Stimulated activated naive B cell treated with anti-CD40 and anti-IgM and Interleukin-4, amounts not matched to agents 10 μg/mL and 1 μg/mL and 100 μg/mL, for 72 hours (primary cell): ENCODE data around the gene TBC1D8.

Source experiments
- ATAC-seq, 2 donors: fragments of 150-1000 bp; cut with Tn5 transposase; replicated peaks; 2 replicates each; pipeline ENCODE4 v1.10.0; 2021; ENCODE audit warnings: moderate library complexity in 1 of 2
- DNase-seq: peaks from one replicate; pipeline ENCODE4 v3.0.0; 2021
- H3K27ac Mint-ChIP-seq: one replicate; pipeline ENCODE4 v1.8.0; 2022; ENCODE audit warnings: mild to moderate bottlenecking, mixed read lengths
- H3K27me3 Mint-ChIP-seq, 2 donors: one replicate each; pipeline ENCODE4 v1.8.0; 2022; ENCODE audit warnings: mixed read lengths in 2 of 2
- H3K36me3 Mint-ChIP-seq, 2 donors: one replicate each; pipeline ENCODE4 v1.8.0; 2022; ENCODE audit warnings: mixed read lengths in 2 of 2, mild to moderate bottlenecking in 1 of 2
- H3K4me1 Mint-ChIP-seq, 2 donors: one replicate each; pipeline ENCODE4 v1.8.0; 2022; ENCODE audit warnings: mixed read lengths in 2 of 2, mild to moderate bottlenecking in 1 of 2
- H3K4me3 Mint-ChIP-seq, 2 donors: one replicate each; pipeline ENCODE4 v1.8.0; 2022; ENCODE audit warnings: mild to moderate bottlenecking in 2 of 2, mixed read lengths in 2 of 2, moderate library complexity in 1 of 2
- H3K9me3 Mint-ChIP-seq, 2 donors: one replicate each; pipeline ENCODE4 v1.8.0; 2022; ENCODE audit warnings: mixed read lengths in 2 of 2, mild to moderate bottlenecking in 1 of 2

Gene TBC1D8

DNA sequence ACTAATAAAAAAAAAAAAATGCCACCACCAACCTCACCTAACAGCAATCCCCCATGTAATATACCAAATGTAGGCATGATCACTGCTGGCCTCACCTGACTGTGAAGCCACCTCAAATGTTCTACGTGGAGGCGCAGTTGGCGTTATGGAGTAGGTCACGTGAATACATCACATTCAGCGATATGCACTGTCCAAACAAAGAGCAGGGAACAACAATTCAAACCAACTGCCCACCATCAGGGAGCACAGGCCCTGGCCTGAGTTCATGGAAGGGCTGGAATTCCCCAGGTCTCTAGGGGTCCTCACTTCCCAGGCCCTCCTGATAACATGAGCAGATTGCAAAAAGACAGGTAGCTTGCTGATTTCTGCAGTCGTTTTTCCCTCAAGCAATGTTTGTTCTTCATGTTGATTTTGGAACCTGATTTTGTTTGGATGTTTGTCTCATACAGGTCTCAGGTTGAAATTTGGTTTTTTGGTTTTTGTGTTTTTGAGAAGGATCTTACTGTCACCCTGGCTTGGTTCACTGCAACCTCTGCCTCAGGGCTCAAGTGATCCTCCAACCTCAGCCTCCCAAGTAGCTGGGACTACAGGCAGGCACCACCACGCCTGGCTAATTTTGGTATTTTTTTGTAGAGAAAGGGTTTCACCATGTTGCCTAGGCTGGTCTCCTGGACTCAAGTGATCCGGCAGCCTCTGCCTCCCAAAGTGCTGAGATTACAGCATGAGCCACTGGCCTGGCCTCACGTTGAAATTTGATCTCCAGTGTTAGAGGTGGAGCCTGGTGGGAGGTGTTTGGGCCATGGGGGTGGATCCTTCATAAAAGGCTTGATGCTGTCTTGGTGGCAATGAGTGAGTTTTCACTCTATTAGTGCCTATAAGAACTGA lies 15.5 kb downstream of the TBC1D8 start:
- no peak for DNase-seq
- peaks cover 0 to 6% of the 10 kb centered on the region in 2 donors for H3K36me3 Mint-ChIP-seq
- ATAC-seq: no peak
- peaks cover 10 to 11% of the 10 kb centered on the region in 2 donors for H3K27me3 Mint-ChIP-seq
- H3K4me3 Mint-ChIP-seq: no peak overlapping the region
- H3K9me3 Mint-ChIP-seq: peaks cover 4 to 5% of the 10 kb centered on the region in 2 donors
- H3K4me1 Mint-ChIP-seq: peaks cover 0 to 9% of the 10 kb centered on the region in 2 donors
- H3K27ac Mint-ChIP-seq: no peak overlapping the region

DNA sequence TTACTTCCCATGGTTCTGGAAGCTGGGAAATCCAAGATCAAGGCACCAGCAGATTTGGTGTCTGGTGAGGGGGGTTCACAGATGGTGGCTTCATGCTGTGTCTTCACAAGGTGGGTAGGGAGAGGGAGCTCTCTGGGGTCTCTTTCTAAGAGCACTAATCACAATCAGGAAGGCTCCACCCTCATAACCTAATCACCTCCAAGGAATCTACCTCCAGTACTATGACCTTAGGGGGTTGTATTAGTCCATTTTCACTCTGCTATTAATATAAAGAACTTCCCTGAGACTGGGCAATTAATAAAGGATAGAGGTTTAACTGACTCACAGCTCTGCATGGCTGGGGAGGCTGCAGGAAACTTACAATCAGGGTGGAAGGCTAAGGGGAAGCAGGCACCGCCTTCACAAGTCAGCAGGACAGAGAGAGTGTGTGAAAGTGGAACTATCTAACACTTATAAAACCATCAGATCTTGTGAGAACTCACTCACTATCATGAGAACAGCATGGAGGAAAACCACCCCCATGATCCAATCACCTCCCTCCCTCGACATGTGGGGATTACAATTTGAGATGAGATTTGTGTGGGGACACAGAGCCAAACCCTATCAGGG lies 17.6 kb downstream of the TBC1D8 start:
- H3K27ac Mint-ChIP-seq: no peak overlapping the region
- ATAC-seq: peak in 1 of 2 donors; percentile 42
- H3K27me3 Mint-ChIP-seq: no peaks in the 10 kb centered on the region

DNA sequence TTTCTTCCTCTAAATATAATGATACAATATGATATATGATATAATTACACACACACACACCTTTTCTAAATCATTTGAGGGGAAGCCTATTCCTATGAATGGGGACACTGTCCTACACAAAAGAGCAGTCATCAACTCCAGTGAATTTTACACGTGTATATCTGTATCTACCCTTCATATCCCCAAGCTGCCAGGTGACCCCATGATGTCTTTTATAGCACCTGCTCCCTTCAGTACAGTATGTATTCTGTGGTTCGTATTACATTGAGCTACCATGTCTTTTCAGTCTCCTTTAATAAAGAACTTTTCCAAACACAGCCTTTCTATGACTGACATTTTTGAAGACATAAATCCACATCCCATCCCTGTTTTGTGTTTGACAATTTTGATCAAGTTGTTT lies 19.0 kb downstream of the TBC1D8 start:
- Mint-ChIP-seq H3K4me1 (peaks cover 2 to 15% of the 10 kb centered on the region in 2 donors), H3K4me3 (no peak overlapping the region), H3K27me3 (peaks cover 0 to 6% of the 10 kb centered on the region in 2 donors), H3K27ac (no peak overlapping the region), H3K36me3 (peaks cover 0 to 2% of the 10 kb centered on the region in 2 donors), H3K9me3 (peaks cover 2 to 4% of the 10 kb centered on the region in 2 donors)
- ATAC-seq: no peak
- no peak for DNase-seq

More for the DNA sequence above, 17.6 kb downstream of the TBC1D8 start:
- Mint-ChIP-seq H3K36me3 (peaks cover 0 to 2% of the 10 kb centered on the region in 2 donors), H3K4me3 (no peak overlapping the region), H3K4me1 (peaks cover 0 to 9% of the 10 kb centered on the region in 2 donors), H3K9me3 (peaks cover 2 to 4% of the 10 kb centered on the region in 2 donors)
- no peak for DNase-seq

DNA sequence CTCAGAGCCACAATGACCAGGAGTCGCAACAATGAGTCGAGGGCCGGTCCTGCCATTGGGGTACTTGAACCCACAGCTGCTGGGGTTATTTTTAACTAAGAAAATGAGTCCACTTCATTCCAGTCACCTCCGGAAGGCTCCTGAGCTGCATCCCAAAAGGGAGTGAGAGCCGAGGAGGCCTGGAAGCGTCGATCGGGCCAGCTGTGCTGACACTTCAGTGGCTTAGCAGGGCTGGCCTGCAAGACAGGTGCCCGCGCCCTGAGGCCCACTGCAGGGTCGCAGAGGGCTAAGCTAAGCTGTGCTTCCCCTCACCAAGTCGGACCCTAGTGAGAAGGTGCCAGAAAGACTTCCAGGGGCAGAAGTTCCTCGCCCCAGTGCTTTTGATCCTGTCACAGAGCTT lies 21.1 kb downstream of the TBC1D8 start:
- Mint-ChIP-seq H3K36me3 (peaks cover 0 to 2% of the 10 kb centered on the region in 2 donors), H3K27me3 (peaks cover 6 to 14% of the 10 kb centered on the region in 2 donors), H3K4me3 (no peak overlapping the region), H3K4me1 (peaks cover 2 to 26% of the 10 kb centered on the region in 2 donors), H3K9me3 (peaks cover 2 to 4% of the 10 kb centered on the region in 2 donors), H3K27ac (no peak overlapping the region)
- DNase-seq (no peak), ATAC-seq (no peak)

DNA sequence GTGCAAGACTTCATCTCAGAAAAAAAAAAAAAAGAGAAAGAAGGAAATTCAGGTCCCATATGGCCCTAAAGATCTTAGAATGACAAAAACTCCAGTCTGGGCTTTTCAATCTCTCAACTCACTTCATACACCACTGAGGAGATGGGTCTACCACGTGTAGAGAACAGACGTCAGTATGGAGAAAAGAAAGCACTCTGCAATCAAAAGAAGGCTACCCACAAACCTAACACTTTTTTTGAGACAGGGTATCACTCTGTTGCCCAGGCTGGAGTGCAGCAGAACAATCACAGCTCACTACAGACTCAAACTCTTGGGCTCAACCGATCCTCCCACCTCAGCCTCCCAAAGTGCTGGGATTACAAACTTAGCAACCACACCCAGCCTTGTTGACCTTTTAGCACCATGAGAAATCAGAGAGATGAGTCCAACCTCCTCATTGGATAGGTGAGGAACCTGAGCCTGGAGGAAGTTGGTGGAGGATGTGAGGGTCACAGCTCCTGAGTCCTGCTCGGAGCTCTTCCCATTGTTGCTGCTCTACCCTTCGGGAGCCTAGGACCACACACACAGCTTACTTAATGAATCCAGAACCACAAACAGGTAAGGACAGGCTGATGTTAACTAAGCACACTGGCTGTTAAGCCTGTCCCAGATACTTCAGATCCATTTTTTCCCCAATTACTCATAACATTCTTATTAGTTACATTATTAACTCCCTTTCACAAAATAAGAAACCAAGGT lies 23.7 kb downstream of the TBC1D8 start:
- no peak overlapping the region for H3K27ac Mint-ChIP-seq
- ATAC-seq (no peak), DNase-seq (no peak)
- no peaks in the 10 kb centered on the region for H3K9me3 Mint-ChIP-seq
- peaks cover 5 to 32% of the 10 kb centered on the region in 2 donors for H3K4me1 Mint-ChIP-seq
- H3K36me3 Mint-ChIP-seq: peaks cover 0 to 2% of the 10 kb centered on the region in 2 donors
- no peak overlapping the region for H3K4me3 Mint-ChIP-seq
- H3K27me3 Mint-ChIP-seq: peaks cover 12 to 21% of the 10 kb centered on the region in 2 donors

DNA sequence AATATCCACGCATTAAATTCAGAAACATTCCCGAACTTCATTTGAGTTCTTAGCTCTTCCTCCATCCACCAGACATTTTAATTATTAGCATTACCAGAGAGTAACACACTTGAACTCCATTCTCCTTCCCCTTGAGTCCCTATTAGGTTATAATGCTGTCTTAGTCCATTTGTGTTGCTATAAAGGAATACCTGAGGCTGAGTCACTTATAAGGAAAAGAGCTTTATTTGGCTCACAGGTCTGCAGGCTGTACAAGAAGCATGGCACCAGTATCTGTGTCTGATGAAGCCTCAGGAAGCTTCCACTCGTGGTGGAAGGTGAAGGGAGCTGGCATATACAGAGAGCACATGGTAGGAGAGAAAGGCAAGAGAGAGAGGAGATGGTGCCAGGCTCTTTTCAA lies 25.4 kb downstream of the TBC1D8 start:
- H3K27ac Mint-ChIP-seq: no peak overlapping the region
- no peaks in the 10 kb centered on the region for H3K9me3 Mint-ChIP-seq
- ATAC-seq: no peak
- H3K36me3 Mint-ChIP-seq: peaks cover 0 to 2% of the 10 kb centered on the region in 2 donors
- H3K4me1 Mint-ChIP-seq: peaks cover 5 to 36% of the 10 kb centered on the region in 2 donors
- no peak for DNase-seq
- no peak overlapping the region for H3K4me3 Mint-ChIP-seq
- peaks cover 12 to 21% of the 10 kb centered on the region in 2 donors for H3K27me3 Mint-ChIP-seq

DNA sequence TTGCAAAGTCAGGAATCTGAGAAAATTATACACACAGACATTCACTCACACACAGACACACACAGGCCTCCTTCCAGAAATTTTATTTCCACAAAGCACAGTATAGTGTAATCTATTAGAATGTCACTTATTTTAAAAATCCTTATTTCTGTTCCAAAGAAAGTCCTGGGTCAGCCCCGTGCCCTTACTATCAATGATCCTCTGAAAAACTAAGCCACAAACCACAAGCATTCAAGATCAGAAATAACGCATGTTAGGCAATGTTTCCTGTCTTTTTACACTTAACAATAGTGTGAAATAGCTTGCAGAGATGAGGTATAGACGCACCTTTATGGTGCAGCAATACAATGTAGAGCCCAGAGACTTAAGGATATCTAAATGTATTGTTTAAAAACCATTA lies 25.8 kb downstream of the TBC1D8 start:
- peaks cover 8 to 41% of the 10 kb centered on the region in 2 donors for H3K4me1 Mint-ChIP-seq
- no peak overlapping the region for H3K4me3 Mint-ChIP-seq
- H3K36me3 Mint-ChIP-seq: peaks cover 0 to 2% of the 10 kb centered on the region in 2 donors
- DNase-seq (no peak), ATAC-seq (no peak)
- peaks cover 12 to 21% of the 10 kb centered on the region in 2 donors for H3K27me3 Mint-ChIP-seq
- H3K9me3 Mint-ChIP-seq: no peaks in the 10 kb centered on the region
- no peak overlapping the region for H3K27ac Mint-ChIP-seq

DNA sequence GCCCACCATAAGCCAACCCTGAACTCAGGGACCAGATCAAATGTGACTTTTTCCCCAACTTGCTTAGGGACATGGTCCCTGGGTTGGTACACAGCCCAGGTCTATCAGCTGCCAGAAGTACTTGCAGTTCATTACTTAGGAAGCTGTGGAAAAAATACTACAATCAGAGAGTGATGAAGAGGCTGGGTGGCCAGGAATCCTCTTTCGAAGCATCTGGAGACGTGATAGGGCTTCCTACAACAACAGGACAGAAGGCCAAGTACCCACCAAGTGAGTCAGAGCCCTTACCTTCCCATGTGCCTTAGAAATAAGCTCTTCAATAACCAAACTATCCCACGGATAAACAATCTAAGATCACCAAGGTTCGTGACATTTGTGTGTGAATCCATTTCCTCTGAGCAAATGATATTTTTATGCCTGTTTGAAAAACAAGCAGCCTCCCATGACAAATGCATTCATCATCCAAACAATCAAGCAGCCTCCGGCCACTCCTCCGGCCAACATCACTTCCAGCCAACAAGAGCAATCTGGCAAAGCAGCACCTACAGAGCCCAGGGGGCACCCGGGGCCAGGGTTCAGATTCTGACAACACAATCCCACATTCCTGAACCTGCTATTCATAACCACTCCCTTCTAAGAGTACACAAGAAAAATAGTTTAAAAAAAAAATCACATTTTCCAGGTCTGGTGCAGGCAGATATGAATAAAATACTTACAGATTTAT lies 26.4 kb downstream of the TBC1D8 start:
- DNase-seq (no peak), ATAC-seq (no peak)
- H3K4me1 Mint-ChIP-seq: peaks cover 8 to 45% of the 10 kb centered on the region in 2 donors
- peak overlapping the region; percentile 49 for H3K27ac Mint-ChIP-seq
- peaks cover 12 to 21% of the 10 kb centered on the region in 2 donors for H3K27me3 Mint-ChIP-seq
- H3K4me3 Mint-ChIP-seq: no peak overlapping the region
- no peaks in the 10 kb centered on the region for H3K9me3 Mint-ChIP-seq
- H3K36me3 Mint-ChIP-seq: peaks cover 0 to 2% of the 10 kb centered on the region in 2 donors

DNA sequence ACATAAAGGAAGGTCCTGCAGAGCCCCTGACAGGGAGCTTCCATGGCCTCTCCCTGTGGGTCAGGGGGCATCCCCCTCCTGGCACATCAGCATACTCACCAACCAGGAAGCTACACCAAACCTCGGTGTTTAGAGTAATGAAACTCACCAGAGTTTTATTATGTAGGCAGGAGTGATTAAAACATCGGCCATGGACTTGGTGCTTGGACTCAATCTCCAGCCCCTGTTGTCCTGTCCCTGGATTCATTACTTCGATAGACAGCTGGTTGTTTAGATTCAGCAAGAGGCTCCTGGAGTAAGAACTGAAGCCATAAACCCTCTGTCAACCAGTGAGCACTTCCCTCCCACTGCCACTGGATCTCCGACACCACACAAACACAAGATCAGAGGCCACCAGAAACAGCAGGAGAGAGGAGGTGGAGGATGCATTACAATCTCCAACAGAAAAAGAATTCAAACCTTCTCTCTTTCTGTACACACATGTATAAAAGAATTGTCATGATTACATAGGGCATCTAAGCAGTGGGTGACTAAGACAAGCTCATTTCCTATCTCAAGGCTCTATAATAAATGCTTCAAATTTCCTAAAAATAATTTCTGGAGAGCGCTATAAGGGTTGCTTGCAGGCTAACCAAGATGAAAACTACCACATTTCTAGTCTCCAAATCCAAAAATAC lies 27.2 kb downstream of the TBC1D8 start:
- DNase-seq (no peak), ATAC-seq (no peak)
- no peak overlapping the region for H3K4me3 Mint-ChIP-seq
- peaks cover 8 to 50% of the 10 kb centered on the region in 2 donors for H3K4me1 Mint-ChIP-seq
- H3K36me3 Mint-ChIP-seq: peaks cover 0 to 2% of the 10 kb centered on the region in 2 donors
- H3K27ac Mint-ChIP-seq: no peak overlapping the region
- peaks cover 12 to 21% of the 10 kb centered on the region in 2 donors for H3K27me3 Mint-ChIP-seq
- no peaks in the 10 kb centered on the region for H3K9me3 Mint-ChIP-seq

DNA sequence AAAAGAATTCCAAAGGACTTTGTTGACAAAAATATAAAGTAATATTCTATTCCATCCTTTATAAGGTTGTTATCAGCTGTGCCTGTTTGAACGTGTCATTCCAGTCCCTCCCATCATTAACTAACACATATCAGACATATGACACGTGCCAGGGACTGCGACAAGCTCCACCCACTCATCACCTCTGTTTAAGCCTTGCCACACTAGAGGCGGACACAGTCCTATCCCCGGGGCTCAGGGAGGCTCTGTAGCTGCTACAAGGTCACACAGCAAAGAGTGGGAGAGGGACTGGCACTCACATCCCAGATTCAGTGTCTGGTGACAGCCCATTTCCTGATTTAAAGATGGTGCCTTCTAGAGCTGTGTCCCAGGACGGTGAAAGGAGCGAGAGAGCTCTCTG lies 30.0 kb downstream of the TBC1D8 start:
- Mint-ChIP-seq H3K27me3 (peaks cover 12 to 15% of the 10 kb centered on the region in 2 donors), H3K36me3 (no peaks in the 10 kb centered on the region), H3K4me1 (peaks cover 6 to 44% of the 10 kb centered on the region in 2 donors), H3K27ac (no peak overlapping the region), H3K9me3 (no peaks in the 10 kb centered on the region), H3K4me3 (no peak overlapping the region)
- DNase-seq (no peak), ATAC-seq (no peak)

DNA sequence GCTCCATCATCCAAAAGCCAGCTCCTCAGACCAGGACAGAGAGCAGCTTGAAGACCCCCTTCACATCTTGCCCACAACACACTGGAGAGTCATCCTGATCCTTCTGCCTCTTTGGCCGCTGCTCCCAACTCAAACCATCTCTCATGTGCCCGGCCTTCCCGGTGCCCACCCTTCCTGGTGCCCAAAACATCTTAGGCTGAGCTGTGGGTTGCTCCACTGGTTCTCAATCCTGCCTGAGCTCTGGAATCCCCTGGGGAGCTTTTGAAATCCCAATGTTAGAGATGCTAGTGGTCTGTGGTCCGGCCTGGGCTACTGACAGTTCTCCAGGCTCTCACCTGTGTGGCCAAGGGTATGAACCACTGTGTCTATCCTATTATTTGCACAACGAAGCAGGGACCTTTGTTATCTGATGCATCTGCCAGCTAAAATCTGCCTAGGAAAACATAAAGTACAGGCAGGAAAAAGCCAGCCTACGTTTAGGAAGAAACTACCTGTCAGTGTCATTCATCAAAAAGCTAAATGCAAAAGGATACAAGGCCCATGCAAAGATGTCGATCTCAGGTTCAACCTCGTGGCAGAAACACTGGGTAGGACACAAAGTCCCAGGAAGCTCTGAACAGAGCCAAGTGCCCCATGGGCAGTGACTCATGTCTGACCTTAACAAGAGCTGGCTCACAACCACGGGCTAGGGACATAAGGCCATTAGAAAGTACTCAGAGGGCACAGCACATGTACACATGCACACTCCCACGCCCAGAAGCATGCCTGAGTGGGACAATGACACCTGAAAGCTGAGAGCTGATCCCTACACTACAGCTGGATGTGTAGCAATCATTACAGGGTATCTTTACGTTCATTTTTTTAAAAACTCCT lies 30.8 kb downstream of the TBC1D8 start:
- H3K4me3 Mint-ChIP-seq: no peak overlapping the region
- H3K4me1 Mint-ChIP-seq: peaks cover 6 to 37% of the 10 kb centered on the region in 2 donors
- no peak overlapping the region for H3K27ac Mint-ChIP-seq
- no peaks in the 10 kb centered on the region for H3K9me3 Mint-ChIP-seq
- DNase-seq: no peak
- H3K36me3 Mint-ChIP-seq: no peaks in the 10 kb centered on the region
- peak; percentile 81 to 82 for ATAC-seq
- H3K27me3 Mint-ChIP-seq: peaks cover 6 to 7% of the 10 kb centered on the region in 2 donors

DNA sequence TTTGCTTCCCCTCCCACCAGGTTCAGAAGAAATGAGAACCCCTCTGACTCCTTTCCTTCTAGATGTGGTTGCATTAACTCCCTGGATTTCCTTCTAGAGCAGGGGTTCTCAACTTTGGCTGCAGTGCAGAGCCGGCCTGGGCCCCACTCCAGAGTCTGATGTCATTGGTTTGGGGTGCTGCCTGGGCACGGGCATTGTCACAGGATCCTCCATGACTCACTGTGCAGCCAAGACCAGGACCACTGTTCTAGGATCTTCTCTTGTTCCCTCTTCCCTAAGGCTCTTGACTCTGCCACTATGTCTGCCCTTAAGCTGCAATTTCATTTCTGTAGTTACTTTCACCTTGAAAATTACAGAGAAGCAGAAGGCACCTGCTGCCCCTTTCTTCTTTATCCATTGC lies 31.8 kb downstream of the TBC1D8 start:
- H3K4me1 Mint-ChIP-seq: peaks cover 7 to 40% of the 10 kb centered on the region in 2 donors
- ATAC-seq (no peak), DNase-seq (no peak)
- H3K27ac Mint-ChIP-seq: no peak overlapping the region
- H3K27me3 Mint-ChIP-seq: peaks cover under 1 to 3% of the 10 kb centered on the region in 2 donors
- H3K4me3 Mint-ChIP-seq: no peak overlapping the region
- no peaks in the 10 kb centered on the region for H3K36me3 Mint-ChIP-seq
- H3K9me3 Mint-ChIP-seq: no peaks in the 10 kb centered on the region
